HL-60/S4 treated with phorbol 12-myristate 13-acetate at 8.2 ng/mL for 4 days and 3 days (cell line): ENCODE data around the gene E2F8.

Source experiments
- in situ Hi-C: fragments of 300-500 bp; cut with MboI; formaldehyde crosslinking; loops from 2 replicates; pipeline ENCODE4 v1.15.0; 2022; ENCODE audit warnings: low sequenced_read_pairs

The E2F8 gene

GRCh38 chr11:19252394-19253152 is 11.8 kb upstream of the E2F8 start:
- in situ Hi-C loops, result no loop called here

- in situ Hi-C loops, result no loop called here
Observed at GRCh38 chr11:19251577-19251976, 10.8 kb upstream of the E2F8 start.

GRCh38 chr11:19246816-19247215 is 6.1 kb upstream of the E2F8 start:
- in situ Hi-C loops, result no loop called here

- in situ Hi-C loops, result no loop called here
Observed at GRCh38 chr11:19245351-19245750, 4.6 kb upstream of the E2F8 start.

GRCh38 chr11:19244621-19245020 is 3.9 kb upstream of the E2F8 start:
- in situ Hi-C loops, result no loop called here

- in situ Hi-C loops, result no loop called here
Observed at GRCh38 chr11:19244084-19244483, 3.3 kb upstream of the E2F8 start.

- in situ Hi-C loops, result no loop called here
Observed at GRCh38 chr11:19243613-19244012, 2.9 kb upstream of the E2F8 start.

GRCh38 chr11:19243143-19243542 is 2.4 kb upstream of the E2F8 start:
- in situ Hi-C loops, result no loop called here

GRCh38 chr11:19242179-19242932 is 1.6 kb upstream of the E2F8 start:
- in situ Hi-C loops, result no loop called here

- in situ Hi-C loops, result no loop called here
Observed at GRCh38 chr11:19241260-19242178, 774 bp upstream of the E2F8 start.

GRCh38 chr11:19239039-19239438 is 1.7 kb downstream of the E2F8 start:
- in situ Hi-C loops, result no loop called here

- in situ Hi-C loops, result no loop called here
Observed at GRCh38 chr11:19237813-19238212, 2.9 kb downstream of the E2F8 start.

GRCh38 chr11:19237381-19237780 is 3.4 kb downstream of the E2F8 start:
- in situ Hi-C loops, result no loop called here

- in situ Hi-C loops, result no loop called here
Observed at GRCh38 chr11:19234231-19234817, 6.4 kb downstream of the E2F8 start.

GRCh38 chr11:19232910-19233503 is 7.7 kb downstream of the E2F8 start:
- in situ Hi-C loops, result no loop called here

GRCh38 chr11:19229671-19230070 is 11.1 kb downstream of the E2F8 start:
- in situ Hi-C loops, result no loop called here

- in situ Hi-C loops, result no loop called here
Observed at GRCh38 chr11:19228968-19229367, 11.8 kb downstream of the E2F8 start.

- in situ Hi-C loops, result no loop called here
Observed at GRCh38 chr11:19226378-19227195, 14.2 kb downstream of the E2F8 start.

- in situ Hi-C loops, result no loop called here
Observed at GRCh38 chr11:19225581-19225980, 15.2 kb downstream of the E2F8 start.

GRCh38 chr11:19225123-19225522 is 15.6 kb downstream of the E2F8 start:
- in situ Hi-C loops, result no loop called here
